Suprapubic skin (tissue), 3 donors: Measurements from ENCODE around the gene IGFLR1.

Experiments
- CTCF ChIP-seq, 2 donors: fragments of 200-600 bp in 1 of 2; fragments of 450-650 bp in 1 of 2; sonication (generic) in 1 of 2; IDR thresholded peaks; one replicate each; pipeline ENCODE4 v1.5.1; 2016 to 2019; ENCODE audit warnings: antibody characterized with exemption in 2 of 2, mild to moderate bottlenecking in 1 of 2, moderate library complexity in 1 of 2
- EP300 ChIP-seq: sonication (generic); formaldehyde crosslinking; IDR thresholded peaks from one replicate; pipeline ENCODE4 v1.6.1; 2017; ENCODE audit warnings: antibody characterized with exemption
- POLR2A ChIP-seq, 2 donors: fragments of 450-650 bp; IDR thresholded peaks; one replicate each; pipeline ENCODE4 v1.6.1; 2017; ENCODE audit warnings: antibody characterized with exemption in 2 of 2, mild to moderate bottlenecking in 2 of 2, moderate library complexity in 2 of 2

GRCh38 chr19:35696835-35697234 is 45.4 kb downstream of the IGFLR1 start:
- TF ChIP-seq CTCF (IDR thresholded peaks at IDR 0.05) = no peak
- no peak for TF ChIP-seq EP300
- TF ChIP-seq POLR2A (IDR thresholded peaks at IDR 0.05) = no peak
